Gastroesophageal sphincter (tissue), 3 donors: ENCODE data around the gene DPP6.

Experiments used
- CTCF ChIP-seq, 4 experiments: fragments of 200-600 bp in 2 of 4; fragments of 450-650 bp in 2 of 4; sonication (generic) in 1 of 4; IDR thresholded peaks; one replicate each; pipeline ENCODE4 v1.5.1; 2017 to 2019; ENCODE audit warnings: antibody characterized with exemption in 4 of 4, mild to moderate bottlenecking in 2 of 4, moderate library complexity in 2 of 4
- EP300 ChIP-seq: sonication (generic); formaldehyde crosslinking; IDR thresholded peaks from one replicate; pipeline ENCODE4 v1.6.1; 2017; ENCODE audit warnings: antibody characterized with exemption, mild to moderate bottlenecking
- POLR2A ChIP-seq, 2 donors: fragments of 450-650 bp; IDR thresholded peaks; one replicate each; pipeline ENCODE4 v1.6.1; 2017; ENCODE audit warnings: antibody characterized with exemption in 2 of 2, mild to moderate bottlenecking in 2 of 2, moderate library complexity in 1 of 2
- POLR2AphosphoS5 ChIP-seq: sonication (generic); formaldehyde crosslinking; IDR thresholded peaks from one replicate; pipeline ENCODE4 v1.6.1; 2017; ENCODE audit warnings: antibody characterized with exemption

GRCh38 chr7:154795014-154795413, 742.8 kb downstream of the DPP6 start:
- TF ChIP-seq POLR2AphosphoS5 (no peak), CTCF (IDR thresholded peaks at IDR 0.05) (no peak), POLR2A (IDR thresholded peaks at IDR 0.05) (no peak), EP300 (no peak)
